ENCODE results near the gene CDH13. TPM values are rescaled to one million over a fixed set of nuclear protein-coding genes. Genes with fewer than 3 reads are reported as not detected.

CDH13 gene
- total RNA-seq, 2 donors from 2014 or later: not detected

DNA sequence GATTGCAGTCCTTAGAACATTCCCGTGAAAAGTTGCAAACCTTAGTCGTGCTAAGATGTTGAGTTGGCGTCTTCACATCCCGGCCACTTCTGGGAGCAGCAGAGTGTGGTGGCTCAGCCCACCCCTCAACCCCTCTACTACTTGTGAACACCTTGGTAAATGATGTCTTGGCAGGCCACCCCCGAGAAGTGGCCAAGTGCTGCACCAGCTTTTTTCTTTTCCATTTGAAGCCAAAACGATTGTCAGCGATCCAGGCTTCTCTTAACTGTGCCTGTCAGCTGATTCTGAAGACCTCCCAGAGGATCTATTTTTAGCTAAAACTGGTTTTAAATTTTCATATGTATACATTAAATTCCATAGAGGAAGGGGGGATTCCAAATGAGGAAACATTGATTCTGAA is 247.5 kb downstream of the CDH13 start:
- Mint-ChIP-seq H3K4me3 (no peak overlapping the region), H3K27ac (peak overlapping the region; percentile 27), H3K4me1 (ENCODE audit: low read depth) (no peaks in the 10 kb centered on the region), H3K27me3 (ENCODE audit: low read depth) (no peaks in the 10 kb centered on the region), H3K36me3 (ENCODE audit: insufficient read depth in 2 of 2) (peaks cover 0 to 4% of the 10 kb centered on the region in 2 donors), H3K9me3 (peaks cover 6 to 9% of the 10 kb centered on the region in 2 donors)
- DNase-seq (no peak), ATAC-seq (replicated peaks in 1 of 2) (no peak)

- H3K36me3 Mint-ChIP-seq (ENCODE audit: insufficient read depth in 2 of 2): peaks cover 0 to 4% of the 10 kb centered on the region in 2 donors
- no peak for DNase-seq
- no peaks in the 10 kb centered on the region for H3K4me1 Mint-ChIP-seq (ENCODE audit: low read depth)
- peaks cover 6 to 9% of the 10 kb centered on the region in 2 donors for H3K9me3 Mint-ChIP-seq
- ATAC-seq (replicated peaks in 1 of 2): no peak
- H3K4me3 Mint-ChIP-seq: no peak overlapping the region
- H3K27me3 Mint-ChIP-seq (ENCODE audit: low read depth): no peaks in the 10 kb centered on the region
- peak overlapping the region; percentile 27 for H3K27ac Mint-ChIP-seq
Observed at GRCh38 chr16:82874672-82875071, 247.9 kb downstream of the CDH13 start.

- no peak overlapping the region for H3K27ac Mint-ChIP-seq
- H3K36me3 Mint-ChIP-seq (ENCODE audit: insufficient read depth in 2 of 2): no peaks in the 10 kb centered on the region
- H3K9me3 Mint-ChIP-seq: peaks cover 3 to 5% of the 10 kb centered on the region in 2 donors
- no peak overlapping the region for H3K4me3 Mint-ChIP-seq
- DNase-seq (no peak), ATAC-seq (replicated peaks in 1 of 2) (no peak)
- no peaks in the 10 kb centered on the region for H3K27me3 Mint-ChIP-seq (ENCODE audit: low read depth)
- no peaks in the 10 kb centered on the region for H3K4me1 Mint-ChIP-seq (ENCODE audit: low read depth)
Observed at GRCh38 chr16:82876951-82877350, 250.2 kb downstream of the CDH13 start.

DNA sequence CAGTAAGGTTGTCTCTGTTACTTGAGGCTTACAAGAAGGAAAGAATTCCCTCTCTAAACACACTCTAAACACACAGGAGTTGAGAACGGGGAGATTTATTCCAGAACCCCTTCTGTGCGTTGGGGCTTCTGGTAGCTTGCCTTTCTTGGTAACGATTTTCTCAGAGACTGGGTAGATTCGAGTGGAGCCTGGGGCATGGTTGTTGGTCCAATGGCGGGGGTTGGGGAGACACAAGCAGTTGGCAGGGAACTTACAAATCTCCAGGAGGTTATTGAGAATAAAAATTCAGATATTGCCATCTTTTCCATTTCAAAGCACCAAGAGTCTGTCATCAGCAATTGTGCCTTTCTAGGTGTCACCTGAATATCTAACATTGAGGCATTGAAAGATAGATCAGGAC is 251.7 kb downstream of the CDH13 start:
- no peak for DNase-seq
- H3K4me1 Mint-ChIP-seq (ENCODE audit: low read depth): no peaks in the 10 kb centered on the region
- peaks cover 3 to 5% of the 10 kb centered on the region in 2 donors for H3K9me3 Mint-ChIP-seq
- no peak overlapping the region for H3K27ac Mint-ChIP-seq
- no peak for ATAC-seq (replicated peaks in 1 of 2)
- no peak overlapping the region for H3K4me3 Mint-ChIP-seq
- no peaks in the 10 kb centered on the region for H3K27me3 Mint-ChIP-seq (ENCODE audit: low read depth)
- H3K36me3 Mint-ChIP-seq (ENCODE audit: insufficient read depth in 2 of 2): no peaks in the 10 kb centered on the region

GRCh38 chr16:82880346-82880745 is 253.6 kb downstream of the CDH13 start:
- H3K9me3 Mint-ChIP-seq: peaks cover 0 to 3% of the 10 kb centered on the region in 2 donors
- ATAC-seq (replicated peaks in 1 of 2) (no peak), DNase-seq (no peak)
- no peak overlapping the region for H3K27ac Mint-ChIP-seq
- no peaks in the 10 kb centered on the region for H3K36me3 Mint-ChIP-seq (ENCODE audit: insufficient read depth in 2 of 2)
- no peaks in the 10 kb centered on the region for H3K4me1 Mint-ChIP-seq (ENCODE audit: low read depth)
- no peaks in the 10 kb centered on the region for H3K27me3 Mint-ChIP-seq (ENCODE audit: low read depth)
- H3K4me3 Mint-ChIP-seq: no peak overlapping the region

DNA sequence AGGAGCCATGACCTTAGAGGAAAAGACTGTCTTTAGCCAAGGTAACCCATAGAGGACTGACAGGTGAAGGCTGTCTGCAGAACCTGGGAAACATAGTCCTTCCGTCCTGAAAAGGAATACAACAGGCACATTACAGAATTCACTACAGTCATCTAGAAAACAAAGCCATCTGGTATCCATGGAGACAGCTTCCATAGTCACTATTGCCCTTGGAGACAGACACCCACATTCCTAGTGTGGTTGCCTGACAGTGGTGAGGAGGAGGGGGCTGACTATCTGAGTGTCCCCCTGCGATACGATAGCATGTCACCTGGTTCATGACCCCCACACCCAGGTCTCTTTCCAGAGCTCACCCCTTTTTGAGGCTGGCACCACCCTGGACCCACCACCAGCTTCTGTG is 254.7 kb downstream of the CDH13 start:
- H3K4me3 Mint-ChIP-seq: no peak overlapping the region
- no peaks in the 10 kb centered on the region for H3K27me3 Mint-ChIP-seq (ENCODE audit: low read depth)
- ATAC-seq (replicated peaks in 1 of 2): no peak
- H3K36me3 Mint-ChIP-seq (ENCODE audit: insufficient read depth in 2 of 2): no peaks in the 10 kb centered on the region
- H3K4me1 Mint-ChIP-seq (ENCODE audit: low read depth): no peaks in the 10 kb centered on the region
- peaks cover 0 to 6% of the 10 kb centered on the region in 2 donors for H3K9me3 Mint-ChIP-seq
- no peak overlapping the region for H3K27ac Mint-ChIP-seq
- no peak for DNase-seq

DNA sequence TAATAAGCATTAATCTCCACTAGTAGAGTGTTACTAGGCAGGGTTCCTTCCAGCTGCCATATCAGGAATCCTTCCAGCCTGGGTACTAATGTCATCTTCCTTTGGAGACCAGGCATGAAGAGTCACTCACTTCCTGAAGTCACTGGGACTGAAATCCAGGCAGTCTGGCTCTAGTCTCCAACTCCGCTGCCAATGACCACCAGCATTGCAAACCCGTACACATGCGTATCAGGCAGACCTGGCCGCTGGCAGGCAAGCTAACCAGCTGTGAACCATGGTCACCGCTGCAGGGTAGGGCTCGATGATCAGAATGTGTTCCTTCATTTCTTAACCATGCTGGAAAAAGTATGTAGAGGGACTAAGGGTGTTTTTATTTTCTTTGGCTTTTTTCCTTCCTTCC is 255.5 kb downstream of the CDH13 start:
- Mint-ChIP-seq H3K27ac (no peak overlapping the region), H3K4me3 (no peak overlapping the region), H3K27me3 (ENCODE audit: low read depth) (no peaks in the 10 kb centered on the region), H3K4me1 (ENCODE audit: low read depth) (no peaks in the 10 kb centered on the region), H3K36me3 (ENCODE audit: insufficient read depth in 2 of 2) (no peaks in the 10 kb centered on the region), H3K9me3 (peaks cover 0 to 6% of the 10 kb centered on the region in 2 donors)
- no peak for ATAC-seq (replicated peaks in 1 of 2)
- no peak for DNase-seq

DNA sequence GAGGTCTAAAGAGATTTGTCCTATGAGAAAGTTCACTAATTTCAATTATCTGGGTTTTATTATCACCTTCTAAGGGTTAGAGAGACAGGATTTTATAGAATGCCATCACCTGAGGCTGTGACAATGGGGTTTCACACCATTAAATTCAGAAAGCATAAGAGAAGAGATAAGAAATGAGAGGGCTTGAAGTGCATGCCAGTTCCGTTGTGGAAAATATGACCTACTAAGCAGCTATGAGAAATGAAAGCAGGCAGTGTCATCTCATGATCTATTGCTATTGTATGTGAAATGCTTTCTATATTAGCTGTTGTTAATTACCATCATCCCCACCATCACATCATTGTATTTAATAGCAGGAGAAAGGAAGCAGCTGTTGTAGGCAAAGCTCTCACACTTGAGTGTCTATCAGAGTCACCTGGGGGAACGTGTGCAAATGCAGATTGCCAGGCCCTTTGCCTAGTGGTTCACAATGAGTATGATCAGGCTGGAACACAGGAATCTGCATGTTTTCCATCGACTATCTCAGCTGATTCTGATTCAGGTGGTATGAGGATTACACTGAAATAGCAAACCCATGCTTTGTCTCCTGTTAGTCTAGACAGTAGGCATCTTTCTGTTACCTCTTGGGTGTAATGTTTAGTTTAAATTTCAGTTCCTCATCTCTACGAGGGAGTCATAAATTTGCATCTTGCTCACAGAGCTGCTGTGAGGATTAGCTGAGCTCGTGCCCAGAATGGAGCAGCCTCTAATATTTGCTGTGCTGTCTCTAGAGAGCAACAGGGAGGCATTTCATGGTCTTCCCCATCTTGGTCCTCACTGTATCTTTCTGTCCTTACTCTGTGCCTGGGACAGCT is 256.4 kb downstream of the CDH13 start:
- DNase-seq (no peak), ATAC-seq (replicated peaks in 1 of 2) (no peak)
- Mint-ChIP-seq H3K4me3 (no peak overlapping the region), H3K27ac (no peak overlapping the region), H3K27me3 (ENCODE audit: low read depth) (no peaks in the 10 kb centered on the region), H3K4me1 (ENCODE audit: low read depth) (no peaks in the 10 kb centered on the region), H3K9me3 (peaks cover 0 to 6% of the 10 kb centered on the region in 2 donors), H3K36me3 (ENCODE audit: insufficient read depth in 2 of 2) (no peaks in the 10 kb centered on the region)

DNA sequence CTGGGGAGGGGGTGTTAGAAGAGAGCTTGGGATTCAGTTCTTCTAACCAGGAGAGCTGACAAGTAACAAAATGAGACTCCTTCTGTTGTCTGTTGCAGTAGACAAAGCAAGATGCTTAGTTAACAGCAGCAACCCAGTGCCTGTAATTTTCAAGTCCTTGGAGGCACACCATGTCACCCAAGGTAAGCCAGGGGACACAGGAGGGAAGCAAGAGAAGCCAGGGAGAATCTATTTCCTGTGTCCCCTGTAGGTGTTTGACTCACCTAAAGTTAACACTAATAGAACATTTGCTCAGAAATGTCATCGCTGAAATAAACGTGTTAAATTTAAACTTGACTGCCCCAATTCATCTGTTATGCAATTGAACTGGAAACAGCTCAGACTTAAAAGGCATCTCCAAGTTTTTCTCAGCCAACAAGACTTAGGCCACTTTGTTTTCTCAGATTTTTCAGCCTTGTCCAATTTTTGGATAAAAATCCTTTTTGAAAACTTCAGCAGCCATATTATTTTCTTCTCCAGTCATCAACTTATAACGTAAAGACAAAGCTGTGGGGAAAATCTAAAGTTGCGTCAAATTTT is 257.6 kb downstream of the CDH13 start:
- ATAC-seq (replicated peaks in 1 of 2): no peak
- Mint-ChIP-seq H3K36me3 (ENCODE audit: insufficient read depth in 2 of 2) (no peaks in the 10 kb centered on the region), H3K27ac (no peak overlapping the region), H3K4me1 (ENCODE audit: low read depth) (no peaks in the 10 kb centered on the region), H3K4me3 (no peak overlapping the region), H3K9me3 (peaks cover 0 to 8% of the 10 kb centered on the region in 2 donors), H3K27me3 (ENCODE audit: low read depth) (peaks cover 8% of the 10 kb centered on the region)
- DNase-seq: no peak

DNA sequence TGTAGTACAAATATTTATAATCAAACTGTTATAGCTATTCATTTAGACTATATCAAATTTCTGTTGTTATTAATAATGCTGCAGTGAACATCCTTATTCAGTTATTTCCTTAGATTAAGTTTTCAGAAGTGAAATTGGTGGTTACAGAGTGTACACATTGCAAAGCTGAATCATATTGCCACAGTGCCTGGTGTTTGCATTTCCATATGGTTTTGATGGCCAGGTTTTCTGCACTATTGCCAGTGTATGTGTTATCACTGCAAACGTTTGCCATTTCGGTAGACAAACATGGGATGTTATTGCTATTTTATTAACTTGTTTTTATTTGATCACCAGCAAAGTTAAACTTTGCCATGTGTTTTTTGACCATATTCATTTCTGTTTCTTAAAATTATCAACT is 259.4 kb downstream of the CDH13 start:
- ATAC-seq (replicated peaks in 1 of 2): no peak

GRCh38 chr16:82888591-82889001 is 261.8 kb downstream of the CDH13 start:
- peaks cover 9% of the 10 kb centered on the region for H3K27me3 Mint-ChIP-seq (ENCODE audit: low read depth)
- ATAC-seq (replicated peaks in 1 of 2) (no peak), DNase-seq (no peak)
- H3K36me3 Mint-ChIP-seq (ENCODE audit: insufficient read depth in 2 of 2): no peaks in the 10 kb centered on the region
- H3K4me3 Mint-ChIP-seq: no peak overlapping the region
- no peaks in the 10 kb centered on the region for H3K4me1 Mint-ChIP-seq (ENCODE audit: low read depth)
- H3K9me3 Mint-ChIP-seq: peaks cover 0 to 6% of the 10 kb centered on the region in 2 donors
- no peak overlapping the region for H3K27ac Mint-ChIP-seq

More for the DNA sequence above, 259.4 kb downstream of the CDH13 start:
- Mint-ChIP-seq H3K9me3 (peaks cover 0 to 6% of the 10 kb centered on the region in 2 donors), H3K27ac (no peak overlapping the region), H3K4me1 (ENCODE audit: low read depth) (no peaks in the 10 kb centered on the region), H3K27me3 (ENCODE audit: low read depth) (peaks cover 9% of the 10 kb centered on the region), H3K36me3 (ENCODE audit: insufficient read depth in 2 of 2) (no peaks in the 10 kb centered on the region), H3K4me3 (no peak overlapping the region)
- DNase-seq: no peak

DNA sequence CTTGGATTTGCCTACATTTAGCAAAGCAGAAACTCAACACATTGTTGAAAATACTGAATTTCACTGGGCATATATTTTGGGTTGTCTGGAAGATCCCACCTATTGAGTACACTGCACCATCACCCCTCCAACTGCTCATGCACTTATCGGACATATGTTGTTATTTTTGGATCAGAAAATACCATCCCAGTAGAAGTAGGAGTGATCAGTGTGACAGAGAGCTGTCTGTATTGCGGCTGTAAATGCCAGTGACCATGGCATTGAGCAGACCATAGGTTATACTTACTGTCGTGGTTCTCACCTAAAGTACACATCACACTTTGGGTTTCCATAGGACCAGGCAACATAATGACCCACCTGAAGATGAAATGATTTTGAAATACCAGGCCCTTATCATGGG is 264.7 kb downstream of the CDH13 start:
- H3K36me3 Mint-ChIP-seq (ENCODE audit: insufficient read depth in 2 of 2): no peaks in the 10 kb centered on the region

GRCh38 chr16:82891918-82892317 is 265.1 kb downstream of the CDH13 start:
- Mint-ChIP-seq H3K27me3 (ENCODE audit: low read depth) (peaks cover 9% of the 10 kb centered on the region), H3K27ac (no peak overlapping the region), H3K9me3 (peaks cover 0 to 3% of the 10 kb centered on the region in 2 donors), H3K4me1 (ENCODE audit: low read depth) (no peaks in the 10 kb centered on the region), H3K36me3 (ENCODE audit: insufficient read depth in 2 of 2) (no peaks in the 10 kb centered on the region), H3K4me3 (no peak overlapping the region)
- DNase-seq (no peak), ATAC-seq (replicated peaks in 1 of 2) (no peak)

More for the DNA sequence above, 264.7 kb downstream of the CDH13 start:
- Mint-ChIP-seq H3K27me3 (ENCODE audit: low read depth) (peaks cover 9% of the 10 kb centered on the region), H3K9me3 (peaks cover 0 to 3% of the 10 kb centered on the region in 2 donors), H3K4me1 (ENCODE audit: low read depth) (no peaks in the 10 kb centered on the region), H3K27ac (no peak overlapping the region), H3K4me3 (no peak overlapping the region)
- ATAC-seq (replicated peaks in 1 of 2) (no peak), DNase-seq (no peak)

Measured in activated T-cell treated with anti-CD3 and anti-CD28 coated beads, Interleukin-2, amount 50 U/mL, for 72 hours (primary cell).